HG03103 (cell line): ENCODE data around the gene GAGE13.
"Not testable (repeated sequence)": the region's sequence is repeated elsewhere in the genome, so short reads cannot be mapped to it uniquely, and the experiment has no call there.

Experiments
- ATAC-seq: cut with Tn5 transposase; IDR thresholded peaks from one replicate; pipeline ENCODE4 v1.9.1; 2021; ENCODE audit warnings: low read depth; ENCODE audit not compliant: unreplicated experiment

Gene GAGE13

GRCh38 chrX:49323735-49324134 is 7.6 kb upstream of the GAGE13 start:
- ATAC-seq = not testable (repeated sequence)

- not testable (repeated sequence) for ATAC-seq
These were observed 961 bp upstream of the GAGE13 start for GRCh38 chrX:49330421-49330820.

- ATAC-seq = not testable (repeated sequence)
These were observed 459 bp downstream of the GAGE13 start for GRCh38 chrX:49331841-49332240.

GRCh38 chrX:49341449-49341848 is 10.1 kb downstream of the GAGE13 start:
- ATAC-seq = not testable (repeated sequence)

- not testable (repeated sequence) for ATAC-seq
These were observed 13.3 kb downstream of the GAGE13 start for GRCh38 chrX:49344496-49345175.

GRCh38 chrX:49345402-49345801 is 14.0 kb downstream of the GAGE13 start:
- not testable (repeated sequence) for ATAC-seq

GRCh38 chrX:49346150-49346549 is 14.8 kb downstream of the GAGE13 start:
- not testable (repeated sequence) for ATAC-seq
